Measurements from ENCODE around the gene NDEL1. TPM values are rescaled to one million over a fixed set of nuclear protein-coding genes. Genes with fewer than 3 reads are reported as not detected.
A peak's percentile ranks its signal among the peaks of the same experiment; 100 is the strongest.

Gene NDEL1
- total and polyA plus RNA-seq, 9 of the 15 experiments (the other 6 are each of a cell fraction or from before 2014, with no cell fraction given): 0.86 to 30.5 (median 22.7) TPM

- TF ChIP-seq CBX5 (IDR thresholded peaks at IDR 0.05; ENCODE audit: borderline replicate concordance, low read depth) (no peak), SIN3A (IDR thresholded peaks at IDR 0.05; ENCODE audit: borderline replicate concordance in 2 of 2, control insufficient read depth in 1 of 2, low read depth in 2 of 2, low read length in 2 of 2) (peak in 1 of 2 experiments; percentile 35; a peak in 1 of 4 replicates), TAF9B (IDR thresholded peaks at IDR 0.05; ENCODE audit: partially characterized antibody) (peak; percentile 48), KDM5B (IDR thresholded peaks at IDR 0.05; ENCODE audit: insufficient replicate concordance, low read depth, low read length) (peak; percentile 77), L3MBTL2 (IDR thresholded peaks at IDR 0.05) (peak; percentile 47), PREB (CRISPR knock-in tag; IDR thresholded peaks at IDR 0.05) (no peak), CHD7 (IDR thresholded peaks at IDR 0.05; ENCODE audit: low read depth, low read length) (no peak), POLR2A (conservative IDR thresholded peaks at IDR 0.05) (peak; percentile 88), SP1 (CRISPR knock-in tag; IDR thresholded peaks at IDR 0.05) (peak; percentile 36), CREB1 (IDR thresholded peaks at IDR 0.05) (peak; percentile 80), CREB1 (CRISPR knock-in tag; IDR thresholded peaks at IDR 0.05) (peak; percentile 79), SRSF7 (optimal IDR thresholded peaks at IDR 0.05; ENCODE audit: low read depth, low read length) (no peak)
These were observed at the start of gene NDEL1 (continued) for GRCh38 chr17:8435245-8436168.

All from K562 (cell line).